Fibroblast of lung (primary cell): ENCODE data around the gene SRSF7. TPM values are rescaled to one million over a fixed set of nuclear protein-coding genes. Genes with fewer than 3 reads are reported as not detected.
A peak's percentile ranks its signal among the peaks of the same experiment; 100 is the strongest.

Experiments used
- DNase-seq, 2 donors: peaks; one replicate each; pipeline versions ENCODE4 v3.0.0 to v3.0.0-alpha.2; 2010; ENCODE audit warnings: low read depth in 2 of 2
- H2AFZ ChIP-seq: 2 replicates; pipeline ENCODE4 v1.5.1; 2012; ENCODE audit warnings: low read length, control low read depth, inconsistent platforms
- H3K27ac ChIP-seq: 2 replicates; pipeline ENCODE4 v1.5.1; 2011; ENCODE audit warnings: low read length, control low read depth; ENCODE audit not compliant: insufficient read depth
- H3K27me3 ChIP-seq: 2 replicates; pipeline ENCODE4 v1.5.1; 2011; ENCODE audit warnings: mild to moderate bottlenecking, low read length; ENCODE audit not compliant: control insufficient read depth, insufficient read depth
- H3K36me3 ChIP-seq: 2 replicates; pipeline ENCODE4 v1.5.1; 2011; ENCODE audit warnings: low read length; ENCODE audit not compliant: control insufficient read depth, insufficient read depth
- H3K4me1 ChIP-seq: 2 replicates; pipeline ENCODE4 v1.5.1; 2011; ENCODE audit warnings: low read length; ENCODE audit not compliant: control insufficient read depth, insufficient read depth; ENCODE audit errors: extremely low read depth
- H3K4me2 ChIP-seq: 2 replicates; pipeline ENCODE4 v1.5.1; 2011; ENCODE audit warnings: low read length, control low read depth; ENCODE audit not compliant: insufficient read depth; ENCODE audit errors: extremely low read depth
- H3K4me3 ChIP-seq, 4 experiments: fragments of 200-600 bp in 1 of 4; sonication (generic) in 1 of 4; replicated peaks in 1 of 4; 2 replicates each; pipeline ENCODE4 v1.5.1; 2011 to 2016; ENCODE audit warnings: low read length in 4 of 4, low read depth in 3 of 4, mild to moderate bottlenecking in 3 of 4, control low read depth in 2 of 4, inconsistent platforms in 1 of 4, mixed read lengths in 1 of 4; ENCODE audit not compliant: insufficient read depth in 1 of 4; ENCODE audit errors: control extremely low read depth in 1 of 4
- H3K79me2 ChIP-seq: 2 replicates; pipeline ENCODE4 v1.5.1; 2012; ENCODE audit warnings: mild to moderate bottlenecking, low read length, inconsistent platforms; ENCODE audit not compliant: control insufficient read depth, insufficient read depth
- H3K9ac ChIP-seq: 2 replicates; pipeline ENCODE4 v1.5.1; 2011; ENCODE audit warnings: mild to moderate bottlenecking, low read length, control low read depth; ENCODE audit not compliant: insufficient read depth
- H3K9me3 ChIP-seq: 2 replicates; pipeline ENCODE4 v1.5.1; 2012; ENCODE audit warnings: low read depth, low read length; ENCODE audit not compliant: control insufficient read depth, insufficient read depth
- H4K20me1 ChIP-seq: 2 replicates; pipeline ENCODE4 v1.5.1; 2011; ENCODE audit warnings: low read length; ENCODE audit not compliant: control insufficient read depth, insufficient read depth; ENCODE audit errors: extremely low read depth
- CTCF ChIP-seq, 2 donors: IDR thresholded peaks in 1 of 2; conservative IDR thresholded peaks in 1 of 2; 1 replicate in 1 of 2; 2 replicates in 1 of 2; pipeline ENCODE4 v1.5.1; 2011 to 2012; ENCODE audit warnings: low read length in 2 of 2, control low read depth in 1 of 2, inconsistent platforms in 1 of 2, low read depth in 1 of 2, mild to moderate bottlenecking in 1 of 2
- EZH2 ChIP-seq: IDR thresholded peaks from 2 replicates; pipeline ENCODE4 v1.5.1; 2012; ENCODE audit warnings: low read length, control low read depth, mild to moderate bottlenecking; ENCODE audit errors: missing control alignments
- polyA plus RNA-seq, 2 donors: library from polyadenylated mRNA; depleted of rRNA in 1 of 2; stranded (reverse) in 1 of 2; unstranded in 1 of 2; fragments of >200 nt; gene quantifications; 2 replicates each; pipeline ENCODE4 v1.2.1, GENCODE V29; 2011 to 2012; ENCODE audit warnings: missing spikeins in 1 of 2
- total RNA-seq: library from RNA; depleted of rRNA; stranded (reverse); fragments of >200 nt; gene quantifications from 2 replicates; pipeline ENCODE4 v1.2.1, GENCODE V29; 2014

Gene SRSF7
- total and polyA plus RNA-seq, 2 donors (not counting 1 experiment from before 2014, with no cell fraction given), result 118 to 193 TPM

DNA sequence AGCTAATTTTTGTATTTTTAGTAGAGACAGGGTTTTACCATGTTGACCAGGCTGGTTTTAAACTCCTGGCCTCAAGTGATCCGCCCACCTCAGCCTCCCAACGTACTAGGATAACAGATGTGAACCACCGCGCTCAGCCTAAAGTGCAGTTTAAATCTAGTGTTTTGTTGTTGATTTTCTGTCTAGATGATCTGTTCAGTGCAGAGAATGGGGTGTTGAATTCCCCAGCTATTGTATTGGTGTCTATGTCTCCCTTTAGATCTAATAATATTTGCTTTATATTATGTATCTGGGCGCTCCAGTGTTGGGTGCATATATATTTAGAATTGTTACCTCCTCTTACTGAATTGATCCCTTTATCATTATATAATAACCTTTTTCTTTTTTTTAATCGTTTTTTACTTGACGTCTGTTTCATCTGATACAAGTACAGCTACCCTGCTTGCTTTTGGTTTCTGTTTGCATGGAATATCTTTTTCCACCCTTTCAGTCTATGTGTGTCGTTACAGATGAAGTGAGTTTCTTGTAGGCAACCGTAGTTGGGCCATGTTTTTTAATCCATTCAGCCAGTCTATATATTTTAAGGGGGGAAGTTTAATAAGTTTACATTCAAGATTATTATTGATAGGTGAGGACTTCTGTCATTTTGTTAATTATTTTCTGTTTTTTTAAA, 50.9 kb downstream of the SRSF7 start:
- Histone ChIP-seq H3K27ac (no peak overlapping the region), H3K4me1 (peaks cover 3% of the 10 kb centered on the region), H3K36me3 (no peaks in the 10 kb centered on the region), H3K27me3 (no peaks in the 10 kb centered on the region), H3K4me3 (no peak overlapping the region), H3K9ac (no peak overlapping the region), H4K20me1 (no peaks in the 10 kb centered on the region), H3K4me2 (no peak overlapping the region), H3K79me2 (no peaks in the 10 kb centered on the region), H3K9me3 (no peaks in the 10 kb centered on the region), H2AFZ (no peak overlapping the region)
- no peak for TF ChIP-seq EZH2
- TF ChIP-seq CTCF (conservative IDR thresholded peaks at IDR 0.05 in 1 of 2, IDR thresholded peaks at IDR 0.05 in 1 of 2; ENCODE audit: low read depth in 1 of 2, low read length in 2 of 2), result no peak
- no peak for DNase-seq

DNA sequence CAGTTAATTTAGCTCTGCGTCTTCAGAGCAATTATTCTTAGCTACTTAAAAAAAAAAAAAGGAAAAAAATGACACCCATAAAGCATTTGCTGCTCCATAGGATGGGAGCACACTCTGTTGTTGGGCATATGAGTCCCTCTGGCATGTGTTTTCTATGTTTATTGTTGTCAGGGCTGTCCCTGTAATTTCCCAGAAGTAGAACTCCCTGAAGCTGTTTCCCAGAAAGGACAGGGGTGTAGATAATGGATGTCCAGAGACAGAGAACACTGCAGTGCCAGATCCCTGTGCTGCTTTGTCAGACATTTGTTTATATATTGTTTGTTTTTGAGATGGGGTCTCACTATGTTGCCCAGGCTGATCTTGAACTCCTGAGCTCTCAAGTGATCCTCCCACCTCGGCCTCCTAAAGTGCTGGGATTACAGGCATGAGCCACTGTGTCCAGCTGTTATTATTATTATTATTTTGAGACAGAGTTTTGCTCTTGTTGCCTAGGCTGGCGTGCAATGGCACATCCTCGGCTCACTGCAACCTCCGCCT, 52.6 kb downstream of the SRSF7 start:
- Histone ChIP-seq H3K4me3 (no peak overlapping the region), H3K4me1 (peaks cover 1% of the 10 kb centered on the region), H3K9ac (no peak overlapping the region), H3K4me2 (no peak overlapping the region), H3K79me2 (no peaks in the 10 kb centered on the region), H3K9me3 (no peaks in the 10 kb centered on the region), H2AFZ (no peak overlapping the region), H3K36me3 (no peaks in the 10 kb centered on the region), H3K27me3 (no peaks in the 10 kb centered on the region), H4K20me1 (no peaks in the 10 kb centered on the region), H3K27ac (no peak overlapping the region)
- no peak for DNase-seq
- TF ChIP-seq CTCF (conservative IDR thresholded peaks at IDR 0.05 in 1 of 2, IDR thresholded peaks at IDR 0.05 in 1 of 2; ENCODE audit: low read depth in 1 of 2, low read length in 2 of 2) (no peak), EZH2 (no peak)

- Histone ChIP-seq H3K27me3 (no peaks in the 10 kb centered on the region), H2AFZ (no peak overlapping the region), H3K4me2 (no peak overlapping the region), H3K4me3 (no peak overlapping the region), H3K36me3 (no peaks in the 10 kb centered on the region), H3K4me1 (no peaks in the 10 kb centered on the region), H3K27ac (no peak overlapping the region), H3K9ac (no peak overlapping the region), H3K79me2 (no peaks in the 10 kb centered on the region), H4K20me1 (no peaks in the 10 kb centered on the region), H3K9me3 (no peaks in the 10 kb centered on the region)
- DNase-seq, result peak in 1 of 2 donors; percentile 24
- TF ChIP-seq EZH2 (no peak), CTCF (conservative IDR thresholded peaks at IDR 0.05 in 1 of 2, IDR thresholded peaks at IDR 0.05 in 1 of 2; ENCODE audit: low read depth in 1 of 2, low read length in 2 of 2) (no peak)
These were observed 53.9 kb downstream of the SRSF7 start for GRCh38 chr2:38697116-38697840.
